T-helper 22 cell (primary cell): ENCODE results near the gene TOPAZ1.
"Not testable (repeated sequence)": the region's sequence is repeated elsewhere in the genome, so short reads cannot be mapped to it uniquely, and the experiment has no call there.

Experiments used
- DNase-seq: peaks from one replicate; pipeline ENCODE4 v3.0.0-alpha.2; 2020; ENCODE audit warnings: low read depth

Gene TOPAZ1

DNA sequence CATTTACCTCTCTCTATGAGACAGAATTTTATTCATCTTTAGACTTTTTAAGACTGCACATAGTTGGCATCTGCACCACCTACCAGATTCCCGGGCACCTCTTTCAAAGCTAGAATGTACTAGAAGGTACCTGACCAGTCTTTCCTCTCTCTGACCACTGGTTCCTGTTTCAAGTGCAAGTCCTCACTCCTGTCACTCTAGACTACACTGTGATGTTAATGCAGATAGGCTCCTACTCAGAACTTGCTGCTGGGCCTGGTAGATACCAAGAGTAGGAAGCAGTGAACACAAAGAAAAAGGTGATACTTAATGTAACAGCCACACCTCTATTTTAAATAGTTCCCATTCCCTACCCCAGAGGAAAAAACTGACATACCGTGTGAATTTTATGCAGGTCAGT, 88.8 kb downstream of the TOPAZ1 start:
- no peak for DNase-seq

DNA sequence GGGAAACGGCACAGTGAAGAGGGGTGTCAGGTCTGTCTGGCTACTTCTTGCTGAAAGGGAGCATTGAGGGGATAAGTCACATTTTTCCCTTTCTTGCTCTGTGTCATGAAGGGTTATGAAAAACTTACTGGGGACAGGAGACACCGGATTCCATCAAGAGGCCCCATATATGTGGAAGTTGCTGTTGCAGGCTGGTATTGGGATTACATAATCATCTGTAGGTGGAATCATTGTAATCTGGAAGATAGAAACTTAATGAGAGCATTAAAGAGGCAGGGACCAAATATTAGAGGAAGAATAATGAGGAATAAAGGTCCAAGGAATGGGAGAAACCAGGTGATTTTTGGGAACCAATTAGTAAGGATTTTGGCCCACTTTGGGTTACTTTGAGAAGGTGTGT, 92.6 kb downstream of the TOPAZ1 start:
- DNase-seq: no peak

- no peak for DNase-seq
These were observed 95.6 kb downstream of the TOPAZ1 start for GRCh38 chr3:44337248-44337785.

- peak; percentile 98 for DNase-seq
These were observed 96.5 kb downstream of the TOPAZ1 start, which contains the start of gene TCAIM for GRCh38 chr3:44338010-44338827. TSS of gene TCAIM (plus strand) at chr3:44338766. CDS start at chr3:44354783, 16,017 bp downstream.

DNA sequence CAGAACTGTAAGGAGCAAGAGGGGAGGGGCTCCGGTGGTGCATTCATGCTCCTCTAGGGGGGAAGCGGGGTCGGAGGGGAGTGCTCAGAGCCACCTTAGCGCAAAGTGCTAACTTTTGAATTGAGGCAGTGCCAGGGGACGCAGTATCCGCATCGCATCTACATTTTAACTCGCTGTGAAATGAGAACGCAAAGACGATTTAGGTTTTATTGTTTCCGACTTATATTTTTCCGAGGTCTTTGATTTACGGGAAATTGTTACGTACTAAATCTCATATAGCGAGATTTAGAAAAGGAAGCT, 97.1 kb downstream of the TOPAZ1 start:
- no peak for DNase-seq

GRCh38 chr3:44339181-44340057, 97.7 kb downstream of the TOPAZ1 start:
- DNase-seq: no peak

- no peak for DNase-seq
These were observed 98.3 kb downstream of the TOPAZ1 start for GRCh38 chr3:44340058-44340395.

GRCh38 chr3:44342176-44342790, 100.6 kb downstream of the TOPAZ1 start:
- no peak for DNase-seq

DNA sequence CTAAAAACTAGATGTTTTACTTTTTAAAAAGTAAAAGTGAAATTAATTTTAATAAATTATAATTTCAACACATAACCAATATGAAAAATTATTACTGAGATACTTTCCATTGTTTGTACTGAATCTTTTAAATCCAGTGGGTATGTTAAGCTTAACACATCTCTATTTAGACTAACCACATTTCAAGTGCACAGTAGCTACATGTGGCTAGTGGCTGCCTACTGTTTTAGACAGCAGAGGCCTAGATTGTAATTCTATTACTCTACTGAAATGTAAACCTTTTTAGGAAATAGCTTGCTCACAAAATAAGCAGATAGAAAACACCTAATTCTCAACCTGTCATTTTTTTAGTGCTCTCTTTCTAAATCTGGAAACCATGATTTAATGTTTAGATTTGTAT, 101.7 kb downstream of the TOPAZ1 start:
- DNase-seq: no peak

GRCh38 chr3:44346590-44346989, 104.9 kb downstream of the TOPAZ1 start:
- not testable (repeated sequence) for DNase-seq

DNA sequence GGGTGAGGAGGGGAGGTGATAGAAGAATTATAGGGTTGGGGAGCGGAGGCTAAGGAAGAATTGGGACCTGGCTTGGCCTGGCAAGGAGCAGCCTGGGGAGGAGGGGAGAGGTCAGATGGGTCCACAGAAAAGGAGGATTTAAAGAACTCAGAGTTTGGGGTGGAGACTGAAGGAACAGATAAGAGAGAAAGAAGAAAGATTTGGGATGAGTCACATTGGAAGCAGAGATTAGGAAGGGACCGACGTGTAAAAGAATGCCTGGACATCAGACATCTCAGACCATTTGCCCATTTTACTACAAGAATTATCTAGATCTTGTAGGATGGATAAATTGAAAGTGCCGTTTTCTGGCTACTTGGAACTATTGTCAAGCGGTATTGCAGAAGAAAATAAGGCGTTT, 107.3 kb downstream of the TOPAZ1 start:
- no peak for DNase-seq

DNA sequence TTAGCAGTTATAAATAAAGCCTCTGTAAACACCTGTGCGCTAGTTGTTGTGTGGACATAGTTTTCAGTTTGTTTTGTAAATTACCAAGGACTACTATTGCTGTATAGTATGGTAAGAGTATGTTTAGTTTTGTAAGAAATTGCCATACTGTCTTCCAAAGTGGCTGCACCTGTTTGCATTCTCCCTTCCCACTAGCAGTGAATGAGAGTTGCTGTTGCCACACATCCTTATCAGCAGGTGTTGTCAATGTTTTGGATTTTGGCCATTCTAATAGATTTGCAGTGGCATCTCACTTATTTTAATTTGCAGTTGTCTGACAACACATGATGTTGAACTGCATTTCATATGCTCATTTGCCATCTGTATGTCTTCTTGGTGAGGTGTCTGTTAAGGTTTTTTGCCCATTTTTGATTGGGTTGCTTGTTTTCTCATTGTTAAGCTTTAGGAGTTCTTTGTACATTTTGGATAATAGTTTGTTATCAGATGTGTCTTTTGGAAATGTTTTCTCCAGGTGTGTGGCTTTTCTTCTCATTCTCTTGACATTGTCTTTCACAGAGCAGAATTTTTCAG, 111.8 kb downstream of the TOPAZ1 start:
- DNase-seq: no peak

GRCh38 chr3:44355362-44356033, 113.8 kb downstream of the TOPAZ1 start:
- no peak for DNase-seq

DNA sequence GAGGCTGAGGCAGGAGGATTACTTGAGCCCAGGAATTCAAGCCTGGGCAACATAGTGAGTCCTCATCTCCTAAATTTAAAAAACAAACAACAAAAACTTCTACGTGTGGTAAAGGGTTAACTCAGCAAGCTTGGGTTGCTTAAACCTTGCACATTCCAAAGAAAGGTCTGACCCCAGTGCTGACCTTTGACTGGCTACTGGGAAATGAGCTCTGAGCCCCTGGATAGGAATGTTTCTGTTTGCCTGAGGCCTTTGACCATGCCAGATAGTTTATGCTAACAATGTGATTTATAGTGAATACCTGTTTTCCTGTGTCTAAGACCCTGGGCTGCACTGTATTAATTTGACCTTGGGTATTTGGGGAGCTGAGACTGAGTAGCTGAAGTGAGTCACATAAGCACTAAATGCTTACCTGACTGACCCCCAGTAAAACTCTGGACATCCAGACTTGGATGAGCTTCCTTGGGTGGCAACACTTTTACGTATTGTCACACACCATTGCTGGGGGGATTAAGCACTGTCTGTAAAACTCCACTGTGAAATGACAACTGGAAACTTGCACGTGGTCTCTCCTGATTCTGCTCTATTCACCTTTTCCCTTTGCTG, 117.6 kb downstream of the TOPAZ1 start:
- DNase-seq: no peak

- no peak for DNase-seq
These were observed 121.9 kb downstream of the TOPAZ1 start for GRCh38 chr3:44363591-44363990.

- DNase-seq: no peak
These were observed 124.3 kb downstream of the TOPAZ1 start for GRCh38 chr3:44365952-44366351.

DNA sequence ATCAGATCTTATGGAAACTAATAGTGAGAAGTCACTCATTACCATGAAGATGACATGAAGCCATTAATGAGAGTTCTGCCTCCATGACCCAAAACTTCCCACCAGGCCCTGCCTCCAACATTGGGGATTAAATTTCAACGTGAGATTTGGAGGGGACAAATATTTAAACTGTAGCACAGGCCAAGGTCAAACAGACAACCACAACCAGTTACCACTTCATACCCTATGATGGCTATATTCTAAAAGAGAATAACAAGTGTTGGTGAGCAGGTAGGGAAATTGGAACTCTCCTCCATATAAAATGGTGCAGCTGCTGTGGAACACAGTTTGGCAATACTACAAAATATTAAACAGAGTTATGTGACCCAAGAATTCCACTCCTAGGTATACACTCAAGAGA, 133.8 kb downstream of the TOPAZ1 start:
- no peak for DNase-seq
